GM18517 (cell line): ENCODE results near the gene A2M.
"Not testable (repeated sequence)": the region's sequence is repeated elsewhere in the genome, so short reads cannot be mapped to it uniquely, and the experiment has no call there.

Experiments
- ATAC-seq: cut with Tn5 transposase; IDR thresholded peaks from one replicate; pipeline ENCODE4 v1.9.1; 2021; ENCODE audit warnings: mild to moderate bottlenecking, moderate library complexity; ENCODE audit not compliant: unreplicated experiment

A2M gene

DNA sequence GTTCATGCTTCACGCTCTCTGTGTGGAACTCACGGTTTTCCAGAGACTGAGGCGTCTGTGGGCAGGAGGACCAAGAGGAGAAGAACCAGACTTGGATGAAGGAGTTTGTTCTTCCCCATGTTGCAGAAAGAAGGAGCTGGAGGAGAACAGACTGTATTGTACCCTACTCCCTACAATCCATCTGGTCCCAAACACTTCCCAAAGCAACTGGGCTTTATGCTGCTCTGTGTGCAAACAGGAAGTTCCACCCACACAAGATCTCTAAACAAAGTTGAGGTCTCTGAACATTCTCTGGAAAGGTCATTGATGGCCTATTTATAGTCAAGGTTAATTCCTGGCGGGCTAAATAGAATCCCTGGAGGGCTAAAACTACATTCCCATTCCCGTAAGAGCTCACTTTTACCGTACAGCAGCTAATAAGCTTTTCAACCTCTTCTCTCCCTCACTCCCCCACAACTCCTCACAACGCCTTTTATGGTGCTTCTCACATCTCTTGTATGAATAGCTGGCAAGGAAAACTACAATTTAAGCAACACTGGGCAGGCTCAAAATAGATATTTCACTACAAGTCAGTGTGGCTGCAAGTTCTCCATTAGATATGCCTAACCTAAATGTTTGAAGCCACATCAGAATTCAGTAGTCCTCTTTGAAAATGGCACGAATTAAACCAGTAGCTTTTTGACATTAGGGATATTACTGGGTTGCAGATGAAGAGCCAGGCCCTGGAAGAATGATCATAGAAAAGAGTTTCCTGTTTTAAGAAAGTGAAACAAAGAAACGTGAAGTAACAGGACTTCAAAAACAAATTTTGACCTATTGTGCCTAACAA, at the start of gene A2M:
A2M (minus strand) TSS at position 189 of the 829 bp plus-strand sequence; CDS start at position 119, 70 bp downstream.
- ATAC-seq = no peak

DNA sequence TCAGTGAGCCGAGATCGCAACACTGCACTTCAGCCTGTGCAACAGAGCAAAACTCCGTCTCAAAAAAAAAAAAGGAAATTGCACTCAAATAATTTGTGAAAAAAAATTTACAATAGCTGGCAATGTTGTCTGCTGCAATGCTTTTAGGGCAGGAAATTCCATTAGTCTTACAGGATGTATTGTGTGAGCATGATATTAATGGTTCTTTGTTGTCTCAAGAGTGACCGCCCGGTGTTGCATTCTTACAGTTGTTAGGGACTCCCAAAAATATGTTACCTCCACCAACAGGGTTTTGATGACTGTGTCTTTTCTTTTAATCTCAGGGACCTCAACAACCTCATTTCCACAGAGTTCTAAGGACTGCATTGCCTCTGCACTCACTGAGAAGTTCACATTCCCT, 47.7 kb upstream of the A2M start:
- no peak for ATAC-seq

DNA sequence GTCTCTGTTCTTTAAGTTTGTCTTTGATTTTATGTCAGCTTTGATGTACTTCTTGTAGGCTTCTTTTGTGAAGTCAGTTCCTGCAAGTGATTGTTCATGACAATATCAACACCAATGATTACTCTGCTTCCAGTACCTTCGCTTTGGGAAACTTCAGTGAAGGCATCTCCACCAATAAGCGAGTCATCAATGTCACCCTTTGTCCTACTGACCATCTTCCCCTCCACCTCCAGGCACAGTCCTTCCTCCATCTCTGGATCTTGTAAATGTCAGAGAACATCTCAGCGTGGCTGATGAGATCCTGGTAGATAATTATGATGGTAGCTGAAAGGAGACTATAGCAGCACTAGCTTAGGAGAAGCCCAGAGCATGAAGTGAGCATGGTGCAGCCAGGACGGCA, 40.4 kb upstream of the A2M start:
- no peak for ATAC-seq

DNA sequence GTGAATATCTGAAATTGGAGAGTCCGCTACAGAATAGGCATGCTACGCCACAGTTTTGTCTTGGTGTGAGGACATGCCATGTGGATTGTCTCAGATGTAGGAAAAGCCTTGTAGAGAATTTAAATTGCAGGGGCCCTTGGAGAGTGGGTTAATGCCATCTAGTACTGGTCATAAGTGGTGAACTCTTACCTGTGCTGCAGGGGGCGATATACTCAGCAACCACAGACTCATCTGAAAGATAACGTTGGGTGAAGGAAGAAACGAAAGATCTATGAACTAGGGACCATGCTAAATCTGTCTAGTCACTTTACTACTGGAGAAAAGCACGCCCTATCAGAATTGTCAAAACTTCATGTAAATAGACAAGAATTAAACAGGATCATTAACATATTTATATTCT, 33.7 kb upstream of the A2M start:
- no peak for ATAC-seq

DNA sequence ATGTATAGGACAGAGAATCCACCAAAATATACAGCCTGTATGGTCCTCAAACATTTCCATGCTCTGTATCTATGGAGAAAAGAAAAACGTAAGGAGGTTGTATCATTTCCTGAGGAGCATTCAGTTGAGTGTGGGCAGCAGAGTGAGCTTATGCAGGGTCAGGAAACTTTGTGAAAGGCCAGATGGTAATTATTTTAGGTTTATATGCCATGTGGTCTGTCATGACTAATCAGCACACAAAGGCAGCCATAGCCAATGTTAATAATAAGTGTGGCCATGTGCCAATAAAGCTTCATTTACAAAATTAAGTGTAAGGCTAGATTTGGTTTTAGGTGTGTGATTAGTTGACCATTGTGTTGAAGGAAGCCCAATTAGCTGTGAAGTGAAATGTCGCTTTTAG, 33.2 kb upstream of the A2M start:
- no peak for ATAC-seq

DNA sequence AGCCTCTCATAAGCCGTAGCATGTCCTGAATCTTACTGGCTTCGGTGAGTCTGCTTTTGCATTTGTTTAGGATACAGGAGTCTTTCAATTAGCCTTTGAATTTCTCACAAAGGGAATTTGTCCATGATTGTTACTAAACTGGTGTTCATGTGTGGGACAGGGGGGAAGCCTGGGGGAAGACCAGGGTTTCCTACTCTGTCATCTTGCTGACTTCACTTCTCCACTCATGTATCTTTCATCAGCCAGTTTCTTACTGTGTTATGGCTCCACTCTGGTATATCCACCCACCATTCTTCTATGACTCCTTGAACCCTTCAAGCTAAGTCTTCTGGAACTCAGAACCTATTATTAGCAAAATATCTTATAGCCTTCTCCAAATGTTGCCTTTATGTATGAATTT, 31.7 kb upstream of the A2M start:
- no peak for ATAC-seq

DNA sequence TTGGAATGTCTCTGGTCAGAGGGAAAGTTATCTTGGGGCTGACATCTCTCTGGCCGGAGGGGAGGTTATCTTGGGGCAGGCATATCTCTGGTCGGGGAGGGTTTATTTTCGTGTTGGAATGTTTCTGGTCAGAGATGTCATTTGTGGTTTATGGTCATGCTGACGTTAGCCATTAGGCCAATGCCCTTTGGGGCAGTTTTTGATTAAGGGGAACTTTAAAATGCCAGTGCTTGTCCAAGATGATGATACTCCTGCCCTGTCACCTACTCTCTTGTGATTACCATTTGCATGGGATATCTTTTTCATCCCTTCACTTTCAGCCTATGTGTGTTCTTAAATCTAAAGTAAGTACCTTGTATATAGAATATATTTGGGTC, 29.0 kb upstream of the A2M start:
- no peak for ATAC-seq

DNA sequence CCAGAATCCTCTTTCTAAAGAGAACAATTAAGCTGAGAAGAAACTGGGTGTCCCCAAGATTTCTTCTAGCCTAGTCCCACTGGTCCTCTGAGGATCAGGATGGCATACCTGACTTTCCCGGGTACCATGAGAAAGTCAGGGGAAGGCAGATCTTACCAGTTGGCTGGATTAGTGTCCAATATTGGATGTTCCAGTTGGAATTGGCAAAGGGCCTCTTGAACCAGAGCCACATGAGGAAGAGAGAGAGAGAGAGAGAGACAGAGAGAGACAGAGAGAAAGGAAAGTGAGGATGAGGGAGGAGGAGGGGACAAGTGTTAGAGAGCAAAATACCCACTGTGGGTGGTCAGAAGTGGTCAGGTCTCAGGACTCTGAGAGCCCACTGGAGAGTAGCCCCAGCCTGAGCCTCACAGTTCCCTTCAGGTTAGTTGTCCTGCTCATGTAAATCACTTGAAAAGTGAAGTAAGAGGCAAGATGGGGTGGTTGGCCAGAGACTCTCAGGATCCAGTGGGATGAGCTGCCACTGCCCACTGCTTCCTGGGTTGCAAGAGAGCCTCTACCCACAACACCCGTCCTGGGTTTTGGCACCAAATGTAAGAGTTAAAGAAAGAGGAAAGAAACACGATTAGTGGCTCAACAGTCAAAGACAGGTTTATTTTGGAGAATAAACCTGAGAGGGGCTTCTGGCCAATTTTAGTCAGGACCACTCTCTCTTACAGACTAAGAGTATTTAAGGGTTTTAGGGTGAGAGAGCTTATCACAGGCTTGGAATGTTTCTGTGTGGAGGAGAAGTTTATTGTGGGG, 28.4 kb upstream of the A2M start:
- ATAC-seq = no peak

DNA sequence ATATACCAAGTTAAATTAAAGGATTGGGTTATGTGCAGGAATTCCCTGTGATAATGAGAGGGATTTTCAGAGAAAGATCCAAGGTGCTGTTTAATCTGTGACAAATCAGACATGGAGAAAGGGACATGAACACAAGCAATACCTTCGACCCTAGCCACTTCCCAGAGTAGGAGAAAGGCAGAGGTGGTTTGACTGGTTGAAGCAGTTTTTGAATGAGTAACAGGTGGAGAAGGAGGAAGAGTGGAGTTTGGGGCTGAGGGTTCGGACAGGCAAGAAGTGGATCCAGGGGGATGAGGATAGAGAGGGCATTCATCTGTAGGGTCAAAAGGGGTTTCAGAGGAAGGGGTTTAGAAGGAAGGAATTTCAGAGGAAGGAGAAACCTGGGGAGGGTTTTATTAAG, 27.4 kb upstream of the A2M start:
- ATAC-seq = no peak

DNA sequence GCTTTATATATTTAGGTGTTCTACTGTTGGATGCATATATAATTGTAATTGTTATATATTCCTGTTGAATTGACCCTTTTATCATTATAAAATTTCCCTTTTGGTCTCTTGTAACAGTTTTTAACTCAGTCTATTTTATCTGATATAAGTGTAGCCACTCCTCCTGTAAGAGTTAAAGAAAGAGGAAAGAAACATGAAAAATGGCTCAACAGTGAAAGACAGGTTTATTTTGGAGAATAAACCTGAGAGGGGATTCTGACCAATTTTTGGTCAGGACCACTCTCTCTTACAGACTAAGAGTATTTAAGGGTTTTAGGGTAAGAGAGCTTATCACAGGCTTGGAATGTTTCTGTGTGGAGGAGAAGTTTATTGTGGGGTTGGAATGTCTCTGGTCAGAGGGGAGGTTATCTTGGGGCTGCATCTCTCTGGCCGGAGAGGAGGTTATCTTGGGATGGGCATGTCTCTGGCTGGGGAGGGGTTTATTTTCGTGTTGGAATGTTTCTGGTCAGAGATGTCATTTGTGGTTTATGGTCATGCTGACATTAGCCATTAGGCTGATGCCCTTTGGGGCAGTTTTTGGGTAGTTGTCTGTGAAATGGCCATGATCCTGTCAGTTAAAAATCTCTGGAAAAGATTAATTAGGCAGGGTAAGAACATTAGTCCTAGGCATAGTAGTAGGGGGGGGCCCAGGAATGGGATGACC, 24.0 kb upstream of the A2M start:
- not testable (repeated sequence) for ATAC-seq

DNA sequence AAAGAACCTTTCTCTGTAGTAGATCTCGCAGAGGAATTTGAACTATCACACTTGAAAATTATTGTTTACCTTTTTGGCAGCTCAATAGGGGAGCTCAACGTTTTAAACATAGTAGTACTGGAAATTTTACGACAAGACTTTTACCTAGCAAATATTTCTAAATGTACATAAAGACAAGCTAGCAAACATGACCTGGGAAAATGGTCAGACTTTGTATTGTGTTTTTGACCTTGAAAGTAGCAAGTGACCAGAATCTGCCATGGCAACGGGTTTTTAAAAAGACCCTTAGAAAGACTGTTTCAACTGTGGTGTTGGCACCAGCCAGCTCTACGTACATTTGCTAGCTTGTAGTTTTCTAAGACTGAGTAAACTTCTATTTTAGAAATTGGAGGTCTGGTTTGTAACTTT, 20.2 kb upstream of the A2M start:
- no peak for ATAC-seq

DNA sequence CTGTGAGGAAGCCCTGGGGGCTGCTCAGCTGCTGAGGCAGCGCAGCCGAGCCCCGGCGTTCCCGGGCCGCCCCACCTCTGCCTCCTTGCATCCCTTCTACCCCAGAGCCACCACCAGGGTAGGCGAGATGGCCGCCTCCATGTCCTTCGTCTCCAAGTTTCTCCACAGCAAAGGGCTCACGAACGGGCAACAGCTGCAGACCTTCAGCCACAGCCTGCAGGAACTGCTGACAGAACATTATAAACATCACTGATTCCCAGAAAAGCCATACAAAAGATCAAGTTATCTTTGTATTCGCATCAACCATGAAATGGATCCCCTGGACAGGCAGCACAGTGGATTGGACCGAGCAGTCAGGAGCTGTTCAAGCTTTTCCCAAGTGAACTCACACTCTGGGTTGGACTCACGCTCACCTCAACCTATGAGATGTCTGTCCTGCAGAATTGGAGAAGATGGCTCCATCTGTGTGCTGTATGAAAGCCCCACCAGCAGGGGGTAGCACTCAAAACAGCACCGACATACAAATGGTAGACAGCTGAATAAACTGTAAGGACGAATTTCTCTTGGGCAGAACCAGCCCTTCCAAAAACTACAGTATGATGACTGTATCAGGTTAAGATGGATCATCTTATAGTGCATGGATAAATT, 19.4 kb upstream of the A2M start:
- ATAC-seq = no peak

DNA sequence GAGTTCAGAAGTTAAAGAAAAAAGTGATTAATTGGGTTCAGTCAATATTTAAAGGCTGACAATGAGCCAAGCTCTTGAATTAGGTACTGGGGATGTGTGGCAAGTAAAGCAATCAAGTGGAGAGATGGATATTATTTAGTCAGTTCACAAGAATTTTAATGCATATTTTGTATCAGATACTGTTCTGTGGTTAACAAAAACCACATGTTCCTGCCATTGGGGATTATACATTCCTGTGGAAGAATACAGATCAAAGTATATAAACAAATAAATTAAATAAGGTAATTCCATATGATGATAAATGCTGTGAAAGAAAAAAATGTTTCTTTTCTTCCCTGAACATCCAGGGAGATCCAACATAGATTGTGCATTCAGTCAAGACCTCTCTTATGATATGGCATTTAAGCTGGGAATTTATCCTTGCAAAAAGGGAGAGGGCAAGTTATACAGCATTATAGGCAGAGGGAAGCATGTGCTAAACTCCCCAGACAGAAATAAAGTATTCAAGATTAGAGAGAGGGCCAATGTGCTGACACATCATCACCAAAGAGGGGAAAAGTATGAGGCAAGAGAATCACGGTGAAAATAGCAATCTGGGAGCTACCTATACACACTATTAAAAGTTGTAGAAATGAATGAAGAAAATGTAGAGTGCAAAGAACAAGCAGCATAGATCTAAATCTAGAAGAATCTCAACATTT, 17.6 kb upstream of the A2M start:
- no peak for ATAC-seq

DNA sequence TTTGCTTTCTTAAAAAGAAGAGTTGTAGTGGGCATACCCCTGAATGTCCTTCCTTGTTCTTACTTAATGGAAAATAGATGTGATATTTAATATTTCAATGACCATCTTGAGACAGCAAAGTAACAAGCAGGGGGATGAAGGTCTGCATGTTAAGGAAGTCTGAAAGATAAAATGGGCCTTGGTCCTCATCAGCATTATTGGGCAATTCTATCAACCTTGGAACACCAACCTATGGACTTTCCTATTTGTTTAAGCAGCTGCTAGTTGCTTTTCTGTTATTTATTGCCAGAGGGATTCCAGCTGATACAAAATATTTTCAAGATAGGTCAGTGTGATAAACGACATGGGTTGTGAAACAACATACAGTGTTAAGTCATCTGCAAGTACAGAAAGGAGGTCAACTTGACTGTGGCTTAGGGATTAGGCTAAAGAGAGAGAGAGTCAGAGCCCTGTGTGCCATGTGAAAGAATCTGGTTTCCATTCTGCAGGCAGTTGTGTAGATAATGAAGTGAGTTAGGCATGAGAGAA, 16.4 kb upstream of the A2M start:
- no peak for ATAC-seq

DNA sequence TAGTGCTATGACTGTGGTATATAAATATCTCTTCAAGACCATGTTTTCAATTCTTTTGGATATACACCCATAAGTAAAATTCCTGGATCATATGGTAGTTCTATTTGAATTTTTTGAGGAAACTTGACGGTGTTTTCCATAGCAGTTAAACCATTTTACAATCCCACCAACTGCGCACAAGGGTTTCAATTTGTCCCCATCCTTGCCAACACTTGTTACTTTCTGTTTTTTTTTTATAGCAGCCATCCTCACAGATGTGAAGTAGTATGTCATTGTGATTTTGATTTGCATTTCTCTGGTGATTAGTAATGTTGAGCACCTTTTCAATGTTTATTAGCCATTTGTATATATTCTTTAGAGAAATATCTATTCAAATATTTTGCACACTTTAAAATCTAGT, 14.5 kb upstream of the A2M start:
- ATAC-seq = no peak

DNA sequence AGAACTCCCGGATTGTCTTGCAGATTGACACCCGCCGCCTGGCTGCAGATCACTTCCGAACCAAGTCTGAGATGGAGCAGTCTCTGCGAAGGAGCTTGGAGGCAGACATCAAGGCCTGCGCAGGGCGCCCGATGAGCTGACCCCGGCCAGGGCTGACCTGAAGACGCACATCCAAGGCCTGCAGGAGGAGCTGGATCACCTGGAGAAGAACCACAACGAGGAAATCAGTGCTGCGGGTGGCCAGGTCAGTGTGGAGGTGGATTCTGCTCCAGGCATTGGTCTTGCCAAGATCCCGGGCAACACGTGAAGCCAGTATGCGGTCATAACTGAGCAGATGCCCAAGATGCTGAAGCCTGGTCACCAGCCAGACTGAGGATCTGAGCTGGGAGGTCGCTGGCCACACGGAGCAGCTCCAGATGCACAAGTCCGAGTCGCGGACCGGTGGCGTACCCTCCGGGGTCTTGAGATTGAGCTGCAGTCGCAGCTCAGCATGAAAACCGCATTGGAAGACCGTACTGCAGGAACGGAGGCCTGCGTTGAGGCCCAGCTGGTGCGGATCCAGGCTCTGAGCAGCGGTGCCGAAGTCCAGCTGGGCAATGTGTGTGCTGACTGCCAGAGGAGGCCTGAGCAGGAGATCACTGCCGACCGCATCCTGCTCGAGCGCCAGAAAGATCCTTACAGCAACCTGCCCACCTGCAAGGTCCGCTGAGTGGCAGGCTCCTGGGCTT, 12.4 kb upstream of the A2M start:
- ATAC-seq = no peak

DNA sequence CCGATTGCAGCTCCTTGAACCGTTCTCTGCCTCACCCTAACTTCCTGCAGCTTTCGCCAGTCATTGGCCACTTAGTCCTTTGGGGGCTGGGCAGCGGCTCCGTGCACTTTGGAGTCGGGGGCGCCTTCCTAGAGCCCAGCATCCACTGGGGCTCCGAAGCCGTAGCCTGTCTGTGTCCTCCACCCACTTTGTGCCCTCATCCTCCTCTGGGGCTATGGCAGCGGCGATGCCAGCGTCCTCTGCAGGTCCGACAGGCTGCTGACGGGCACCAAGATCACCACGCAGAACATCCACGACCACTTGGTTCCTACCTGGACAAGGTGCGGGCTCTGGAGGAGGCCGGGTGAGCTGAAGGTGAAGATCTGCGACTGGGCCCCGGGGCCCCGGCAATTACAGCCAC, 11.8 kb upstream of the A2M start:
- ATAC-seq = no peak

DNA sequence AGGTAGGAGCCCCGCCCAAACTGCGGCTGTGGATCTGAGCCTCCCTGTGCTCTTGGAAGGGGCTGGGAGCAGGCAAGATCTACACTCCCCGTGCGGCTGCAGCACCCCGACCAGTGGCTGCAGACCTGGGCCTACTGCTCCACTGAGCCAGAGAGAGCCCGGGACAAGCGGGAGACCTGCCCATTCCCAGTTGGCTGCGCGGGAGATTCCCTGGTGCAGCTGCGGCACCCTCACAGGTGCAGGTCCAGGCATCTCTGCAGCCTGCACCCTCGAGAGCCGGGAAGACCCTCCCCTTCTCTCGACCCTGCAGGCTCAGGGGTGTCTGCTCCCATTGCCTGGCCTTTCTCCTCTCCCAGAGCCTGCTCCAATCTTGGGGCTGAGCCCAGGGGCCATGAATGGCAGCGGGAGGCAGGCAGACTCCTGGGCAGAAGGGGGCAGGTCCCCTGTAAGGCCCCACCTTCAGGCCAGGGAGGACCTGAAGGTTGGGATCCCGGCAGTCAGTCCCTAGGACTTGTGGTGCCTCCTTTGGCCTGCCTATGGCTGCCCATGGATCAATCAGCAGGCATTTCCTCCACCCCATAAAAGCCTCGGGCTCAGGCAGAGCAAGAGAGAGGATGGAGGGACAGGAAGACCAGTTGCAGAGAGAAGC, 8.8 kb upstream of the A2M start:
- ATAC-seq = no peak

DNA sequence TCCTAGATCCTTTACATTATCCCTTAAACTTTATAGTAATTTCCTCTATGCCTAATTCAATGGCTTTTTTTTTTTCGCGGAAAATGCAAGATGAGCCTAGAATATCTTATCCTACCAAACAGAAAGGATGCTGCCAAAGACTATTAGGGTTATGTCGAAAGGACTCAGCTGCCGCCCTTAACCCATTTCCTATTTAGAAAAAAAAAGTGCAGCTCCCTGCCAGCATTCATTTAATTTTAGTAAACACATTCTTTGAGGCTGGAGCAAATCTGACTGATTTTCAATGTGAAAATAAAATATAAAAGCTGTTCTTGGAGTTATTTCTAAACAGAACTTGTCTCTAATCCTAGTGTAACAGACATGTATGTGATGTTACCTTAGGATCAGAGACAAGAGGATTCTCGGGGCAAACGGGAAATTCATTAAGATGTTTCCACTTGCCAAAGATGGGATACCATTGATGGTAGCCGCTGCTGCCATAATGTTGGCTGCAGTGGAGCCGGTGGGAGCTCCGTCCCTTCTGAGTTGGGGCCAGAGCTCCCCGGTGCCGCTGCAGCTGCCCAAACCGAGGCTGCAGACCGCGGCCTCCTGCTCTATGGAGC, 8.2 kb upstream of the A2M start:
- ATAC-seq = no peak
